Activated T-helper 2 cell treated with anti-CD3 and anti-CD28 coated beads, Interferon-gamma antibody, Interleukin-2, Interleukin-4, amounts not matched to agents 10 μg/mL and 5 μg/mL and 100 μg/mL, durations not matched to agents 14 hours and 24 hours and 36 hours (primary cell): ENCODE results near the gene B4GALT5. TPM values are rescaled to one million over a fixed set of nuclear protein-coding genes. Genes with fewer than 3 reads are reported as not detected.

Experiments
- DNase-seq: peaks from one replicate; pipeline ENCODE4 v3.0.0; 2021; ENCODE audit warnings: low spot score
- H3K27ac Mint-ChIP-seq: one replicate; pipeline ENCODE4 v1.8.0; 2021; ENCODE audit warnings: mixed read lengths
- H3K27me3 Mint-ChIP-seq: one replicate; pipeline ENCODE4 v1.8.0; 2021; ENCODE audit warnings: low read depth, mixed read lengths
- H3K36me3 Mint-ChIP-seq: one replicate; pipeline ENCODE4 v1.8.0; 2021; ENCODE audit warnings: low read depth, mixed read lengths
- H3K4me1 Mint-ChIP-seq: one replicate; pipeline ENCODE4 v1.8.0; 2021; ENCODE audit warnings: low read depth, mixed read lengths
- H3K4me3 Mint-ChIP-seq: one replicate; pipeline ENCODE4 v1.8.0; 2021; ENCODE audit warnings: low read depth, mild to moderate bottlenecking, moderate library complexity, mixed read lengths
- H3K9me3 Mint-ChIP-seq: one replicate; pipeline ENCODE4 v1.8.0; 2021; ENCODE audit warnings: mixed read lengths
- intact Hi-C: fragments of 100-400 bp; cut with micrococcal nuclease; formaldehyde crosslinking; loops from one replicate; pipeline ENCODE4 v1.15.1; 2023
- total RNA-seq: library from RNA; stranded (reverse); gene quantifications from 2 replicates; pipeline ENCODE4 v1.2.3, GENCODE V29; 2022

Gene B4GALT5
- total RNA-seq, 1 donor from 2014 or later, result 39.4 TPM

DNA sequence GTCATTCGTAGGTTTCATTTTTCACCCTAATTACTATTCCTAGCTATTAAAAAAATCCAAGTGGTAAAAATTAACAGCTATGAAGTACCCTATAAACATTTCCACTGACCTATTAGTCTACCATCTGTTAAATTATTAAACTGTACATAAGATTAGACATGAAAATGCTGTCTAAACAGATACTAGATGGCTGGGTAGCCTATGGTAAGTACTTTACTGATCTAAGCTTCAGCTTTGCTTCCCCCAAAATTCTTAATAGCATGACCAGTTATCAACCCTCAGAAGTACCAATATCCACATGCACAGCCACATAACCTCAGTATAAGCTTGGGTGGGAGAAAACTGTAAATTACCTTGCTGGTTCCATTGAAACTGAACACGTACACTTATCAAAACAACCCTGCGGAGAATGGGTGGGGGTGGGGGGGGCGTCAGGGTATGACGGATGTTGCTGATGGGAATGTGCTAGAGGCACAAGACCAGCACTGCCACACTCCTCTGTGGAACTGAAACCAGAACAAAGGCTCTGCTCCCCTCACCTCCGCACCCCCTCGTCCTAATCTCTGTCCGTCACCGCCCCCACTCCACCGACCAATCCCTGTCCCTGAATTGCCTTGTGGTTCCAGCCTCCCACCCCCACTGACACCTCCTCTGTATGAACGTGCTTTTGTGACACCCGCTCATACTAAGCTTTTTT, 45.3 kb downstream of the B4GALT5 start:
- Mint-ChIP-seq H3K27ac (peak overlapping the region; percentile 55), H3K27me3 (no peaks in the 10 kb centered on the region), H3K36me3 (peaks cover 16% of the 10 kb centered on the region), H3K4me3 (no peak overlapping the region), H3K4me1 (peaks cover 67% of the 10 kb centered on the region), H3K9me3 (no peaks in the 10 kb centered on the region)
- intact Hi-C loops, result no loop called here
- peak; percentile 16 for DNase-seq

DNA sequence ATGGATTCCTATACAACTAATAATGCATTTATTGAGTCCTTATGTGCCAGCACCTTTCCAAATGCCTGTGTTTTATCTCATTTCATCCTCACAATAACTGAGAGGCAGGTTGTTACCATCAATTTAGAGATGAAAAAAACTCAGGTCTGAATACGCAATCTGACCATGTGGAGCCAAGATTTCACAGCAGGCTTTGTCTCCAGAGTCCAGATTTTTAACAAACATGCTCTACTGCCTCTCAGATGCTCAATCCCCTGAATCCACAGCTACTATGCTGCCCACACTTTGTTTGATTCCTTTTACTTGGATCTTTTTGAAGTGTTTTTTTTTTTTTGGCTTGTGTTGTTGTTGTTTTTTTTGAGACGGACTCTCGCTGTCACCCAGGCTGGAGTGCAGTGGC, 46.8 kb downstream of the B4GALT5 start:
- no peaks in the 10 kb centered on the region for H3K27me3 Mint-ChIP-seq
- intact Hi-C loops, result no loop called here
- no peak for DNase-seq
- no peaks in the 10 kb centered on the region for H3K9me3 Mint-ChIP-seq
- peaks cover 68% of the 10 kb centered on the region for H3K4me1 Mint-ChIP-seq
- H3K27ac Mint-ChIP-seq, result no peak overlapping the region
- H3K36me3 Mint-ChIP-seq, result peaks cover 11% of the 10 kb centered on the region
- no peak overlapping the region for H3K4me3 Mint-ChIP-seq

GRCh38 chr20:49665796-49666195, 47.9 kb downstream of the B4GALT5 start:
- H3K36me3 Mint-ChIP-seq, result peaks cover 11% of the 10 kb centered on the region

DNA sequence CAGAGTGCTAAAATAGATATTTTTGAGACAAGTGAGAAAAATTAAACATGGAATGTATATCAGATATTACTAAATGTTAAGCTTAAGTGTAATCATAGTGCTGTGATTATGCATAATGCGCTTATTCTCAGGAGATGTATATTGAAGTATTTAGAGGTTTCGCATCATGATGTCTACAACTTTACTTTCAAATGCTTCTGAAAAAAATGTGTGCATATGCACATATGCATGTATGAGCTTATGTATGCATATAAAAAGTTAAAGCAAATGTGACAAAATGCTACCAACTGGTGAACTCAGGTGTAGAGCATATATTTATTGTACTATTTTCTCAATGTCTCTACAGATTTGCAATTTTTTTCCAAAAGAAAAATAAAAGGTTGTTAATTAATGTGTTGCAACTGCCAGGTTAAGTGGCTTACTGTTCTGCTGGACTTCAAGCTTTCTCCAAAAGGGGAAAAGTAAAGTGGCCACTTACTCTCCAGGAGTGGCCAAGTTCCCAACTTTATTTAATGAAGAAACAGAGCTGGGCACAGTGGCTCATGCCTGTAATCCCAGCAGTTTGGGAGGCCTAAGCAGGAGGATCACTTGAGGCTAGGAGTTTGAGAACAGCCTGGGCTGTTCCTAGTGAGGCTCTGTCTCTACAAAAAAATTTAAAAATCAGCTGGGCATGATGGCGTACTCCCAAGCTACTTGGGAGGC, 48.9 kb downstream of the B4GALT5 start:
- intact Hi-C loops, result no loop called here
- H3K27me3 Mint-ChIP-seq, result no peaks in the 10 kb centered on the region
- DNase-seq, result no peak
- H3K4me3 Mint-ChIP-seq, result no peak overlapping the region
- peaks cover 53% of the 10 kb centered on the region for H3K4me1 Mint-ChIP-seq
- H3K27ac Mint-ChIP-seq, result no peak overlapping the region
- peaks cover 11% of the 10 kb centered on the region for H3K36me3 Mint-ChIP-seq
- no peaks in the 10 kb centered on the region for H3K9me3 Mint-ChIP-seq

More at GRCh38 chr20:49665796-49666195, 47.9 kb downstream of the B4GALT5 start:
- Mint-ChIP-seq H3K9me3 (no peaks in the 10 kb centered on the region), H3K4me1 (peaks cover 63% of the 10 kb centered on the region), H3K4me3 (no peak overlapping the region), H3K27me3 (no peaks in the 10 kb centered on the region), H3K27ac (no peak overlapping the region)
- intact Hi-C loops, result no loop called here
- DNase-seq, result no peak

GRCh38 chr20:49663112-49663511, 50.6 kb downstream of the B4GALT5 start:
- no peaks in the 10 kb centered on the region for H3K27me3 Mint-ChIP-seq
- no peak overlapping the region for H3K4me3 Mint-ChIP-seq
- no peak for DNase-seq
- H3K27ac Mint-ChIP-seq, result no peak overlapping the region
- H3K9me3 Mint-ChIP-seq, result no peaks in the 10 kb centered on the region
- H3K36me3 Mint-ChIP-seq, result peaks cover 8% of the 10 kb centered on the region
- intact Hi-C loops, result no loop called here
- peaks cover 39% of the 10 kb centered on the region for H3K4me1 Mint-ChIP-seq

DNA sequence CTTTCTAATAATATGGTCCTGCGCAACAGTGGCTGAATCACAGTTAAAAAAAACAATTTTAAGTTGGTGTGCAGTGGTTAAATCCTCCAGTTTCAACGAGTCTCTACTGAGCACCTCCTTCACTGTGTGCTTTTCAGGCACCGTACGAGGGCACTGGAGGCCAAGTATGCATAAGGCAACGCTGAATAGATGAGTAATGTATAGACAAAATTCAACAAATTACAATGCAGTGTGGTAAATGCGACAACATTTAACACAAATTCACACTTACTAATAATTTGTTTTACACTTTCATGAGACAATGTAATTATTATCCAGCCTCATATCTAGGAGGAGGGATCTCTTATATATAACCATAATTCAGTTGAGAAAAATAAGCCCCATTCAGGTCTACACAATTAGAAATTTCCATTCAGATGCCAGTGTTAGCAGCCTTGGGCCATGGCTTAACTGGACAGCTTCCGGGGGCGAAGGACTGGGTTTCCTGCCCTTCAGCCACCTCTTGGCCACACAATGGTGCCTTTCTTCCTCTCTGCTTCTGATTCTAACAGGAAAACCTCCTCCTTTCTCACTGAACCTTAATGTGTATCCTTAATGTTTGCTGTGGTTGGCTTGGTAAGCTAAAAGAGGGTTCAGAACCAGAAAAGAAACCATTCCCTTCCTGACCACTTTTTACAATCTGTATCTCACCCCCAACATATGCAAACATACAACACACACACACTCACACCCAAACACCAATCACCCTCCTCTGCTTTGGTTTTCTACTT, 51.9 kb downstream of the B4GALT5 start:
- intact Hi-C loops, result no loop called here
- no peak for DNase-seq
- Mint-ChIP-seq H3K27ac (no peak overlapping the region), H3K36me3 (peaks cover 12% of the 10 kb centered on the region), H3K4me1 (peaks cover 52% of the 10 kb centered on the region), H3K9me3 (no peaks in the 10 kb centered on the region), H3K27me3 (no peaks in the 10 kb centered on the region), H3K4me3 (no peak overlapping the region)

DNA sequence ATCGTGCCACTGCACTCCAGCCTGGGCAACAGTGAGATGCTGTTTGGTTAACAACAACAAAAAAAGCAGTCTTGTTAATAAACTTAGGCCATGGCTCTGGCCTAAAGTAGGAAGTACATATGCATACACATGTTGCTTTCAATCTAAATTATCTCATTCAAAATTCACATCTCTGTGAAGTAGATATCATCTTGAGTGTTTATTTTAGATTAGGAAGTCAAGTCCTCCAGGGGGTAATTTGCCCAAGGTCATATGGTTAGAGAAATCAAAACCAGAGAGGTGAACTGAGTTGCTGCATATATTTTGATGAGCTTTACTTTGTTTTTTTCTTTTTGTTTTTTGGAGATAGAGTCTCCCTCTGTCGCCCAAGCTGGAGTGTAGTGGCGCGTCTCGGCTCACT, 52.8 kb downstream of the B4GALT5 start:
- H3K27ac Mint-ChIP-seq, result no peak overlapping the region
- H3K27me3 Mint-ChIP-seq, result no peaks in the 10 kb centered on the region
- H3K36me3 Mint-ChIP-seq, result peaks cover 18% of the 10 kb centered on the region
- H3K4me1 Mint-ChIP-seq, result peaks cover 50% of the 10 kb centered on the region
- intact Hi-C loops, result no loop called here
- H3K4me3 Mint-ChIP-seq, result no peak overlapping the region
- no peaks in the 10 kb centered on the region for H3K9me3 Mint-ChIP-seq
- no peak for DNase-seq

GRCh38 chr20:49659056-49659455, 54.6 kb downstream of the B4GALT5 start:
- peaks cover 40% of the 10 kb centered on the region for H3K4me1 Mint-ChIP-seq
- no peaks in the 10 kb centered on the region for H3K27me3 Mint-ChIP-seq
- no peak overlapping the region for H3K27ac Mint-ChIP-seq
- H3K9me3 Mint-ChIP-seq, result no peaks in the 10 kb centered on the region
- H3K4me3 Mint-ChIP-seq, result no peak overlapping the region
- intact Hi-C loops, result no loop called here
- DNase-seq, result no peak
- peaks cover 36% of the 10 kb centered on the region for H3K36me3 Mint-ChIP-seq

DNA sequence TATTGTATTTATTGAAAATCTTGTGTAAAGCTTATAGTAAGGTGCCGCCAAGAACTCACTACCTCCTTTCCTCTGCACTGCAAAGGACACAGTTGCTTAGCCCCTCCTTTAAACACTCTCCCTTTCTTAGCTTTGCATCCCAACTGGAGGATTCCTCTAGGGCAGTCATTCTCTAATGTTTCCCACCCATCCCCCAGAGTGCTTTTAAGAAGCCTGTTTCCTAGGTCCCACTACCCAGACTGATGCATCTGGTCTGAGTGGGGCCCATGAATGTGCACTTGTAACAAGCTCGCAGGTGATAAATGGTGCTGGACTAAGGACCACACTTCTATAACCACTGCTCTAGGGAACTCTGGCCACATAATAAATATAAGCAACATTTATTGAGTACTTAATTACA, 55.2 kb downstream of the B4GALT5 start:
- H3K36me3 Mint-ChIP-seq, result peaks cover 42% of the 10 kb centered on the region
- H3K4me1 Mint-ChIP-seq, result peaks cover 36% of the 10 kb centered on the region
- no peak for DNase-seq
- no peaks in the 10 kb centered on the region for H3K9me3 Mint-ChIP-seq
- intact Hi-C loops, result no loop called here
- no peak overlapping the region for H3K27ac Mint-ChIP-seq
- no peaks in the 10 kb centered on the region for H3K27me3 Mint-ChIP-seq
- no peak overlapping the region for H3K4me3 Mint-ChIP-seq

GRCh38 chr20:49657118-49657901, 56.4 kb downstream of the B4GALT5 start:
- no peak for DNase-seq
- H3K9me3 Mint-ChIP-seq, result no peaks in the 10 kb centered on the region
- H3K27ac Mint-ChIP-seq, result peak overlapping the region; percentile 42
- H3K27me3 Mint-ChIP-seq, result no peaks in the 10 kb centered on the region
- peaks cover 27% of the 10 kb centered on the region for H3K4me1 Mint-ChIP-seq
- no peak overlapping the region for H3K4me3 Mint-ChIP-seq
- intact Hi-C loops, result no loop called here
- H3K36me3 Mint-ChIP-seq, result peaks cover 51% of the 10 kb centered on the region

DNA sequence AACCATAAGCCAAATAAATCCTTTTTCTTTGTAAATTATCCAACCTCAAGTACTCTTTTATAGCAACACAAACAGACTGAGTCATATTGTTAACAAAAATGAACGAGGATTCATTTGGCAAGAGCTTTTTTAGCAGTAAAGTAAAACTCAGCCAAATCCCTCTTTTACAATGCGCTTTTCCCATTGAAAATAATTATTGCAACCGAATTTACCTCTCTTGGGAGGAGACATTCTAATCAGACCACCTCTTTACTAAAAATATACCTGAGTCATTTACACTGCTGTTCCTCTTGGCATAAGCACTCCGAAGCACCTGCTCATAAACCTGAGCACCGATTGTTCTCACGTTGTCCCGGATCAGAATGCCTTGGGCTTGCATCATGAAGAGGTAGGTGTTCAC, 57.4 kb downstream of the B4GALT5 start:
- DNase-seq, result no peak
- Mint-ChIP-seq H3K4me1 (peaks cover 17% of the 10 kb centered on the region), H3K27ac (no peak overlapping the region), H3K4me3 (no peak overlapping the region), H3K27me3 (no peaks in the 10 kb centered on the region), H3K9me3 (no peaks in the 10 kb centered on the region), H3K36me3 (peaks cover 55% of the 10 kb centered on the region)
- intact Hi-C loops, result no loop called here

GRCh38 chr20:49653925-49654434, 59.7 kb downstream of the B4GALT5 start:
- intact Hi-C loops, result no loop called here
- peaks cover 17% of the 10 kb centered on the region for H3K4me1 Mint-ChIP-seq
- no peak overlapping the region for H3K4me3 Mint-ChIP-seq
- H3K36me3 Mint-ChIP-seq, result peaks cover 59% of the 10 kb centered on the region
- H3K27ac Mint-ChIP-seq, result no peak overlapping the region
- H3K27me3 Mint-ChIP-seq, result no peaks in the 10 kb centered on the region
- DNase-seq, result no peak
- no peaks in the 10 kb centered on the region for H3K9me3 Mint-ChIP-seq
